Measurements from ENCODE around the gene PHLDB1.
"Not testable (repeated sequence)": the region's sequence is repeated elsewhere in the genome, so short reads cannot be mapped to it uniquely, and the experiment has no call there.

PHLDB1 gene

DNA sequence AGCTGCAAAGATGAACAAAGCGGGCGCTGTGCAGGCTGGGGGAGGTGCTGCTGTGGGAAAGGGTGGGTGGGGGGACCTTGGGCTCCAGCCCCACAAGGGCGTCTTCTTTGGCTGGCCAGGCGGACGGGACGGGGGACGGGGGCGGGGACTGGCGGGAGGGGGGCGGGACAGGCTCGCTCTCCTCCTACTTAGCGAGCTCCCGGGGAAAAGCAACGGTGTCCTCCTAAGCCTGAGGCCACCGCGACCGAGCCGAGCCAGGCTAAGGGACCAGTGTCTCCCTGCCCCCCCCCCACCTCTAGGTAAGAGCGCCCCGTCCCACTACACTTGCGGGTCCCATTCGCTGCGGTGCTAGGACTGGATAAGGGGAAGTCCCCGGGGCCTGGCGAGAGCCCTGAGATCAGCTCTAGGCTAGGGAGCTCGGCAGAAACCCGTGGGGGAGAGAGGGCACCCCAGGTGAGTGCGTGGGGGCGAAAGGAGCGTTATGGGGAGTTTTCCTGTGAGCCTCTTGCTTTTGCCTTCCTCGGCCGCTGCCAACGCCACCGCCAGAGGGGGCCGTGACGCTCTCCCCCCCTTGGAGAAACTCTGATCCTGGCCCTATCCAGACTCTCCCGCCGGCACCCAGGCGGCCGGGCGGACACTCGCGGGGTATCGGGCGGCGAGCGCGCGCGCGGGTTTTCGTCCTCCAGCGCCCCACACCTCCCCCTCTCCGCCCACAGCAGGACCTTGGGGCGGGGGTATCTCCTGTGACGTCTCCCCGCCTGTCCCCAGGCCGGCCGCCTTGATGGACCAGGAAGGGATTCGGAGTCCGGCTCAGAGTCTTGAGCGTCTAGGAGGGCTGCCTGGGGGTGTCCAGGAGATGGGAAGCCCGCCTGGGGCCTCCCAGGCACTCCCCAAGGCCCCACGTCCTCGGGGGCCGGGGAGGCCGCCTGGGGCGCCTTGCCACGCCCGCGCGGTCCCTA, at the start of gene PHLDB1:
PHLDB1 (plus strand) TSS at position 215 of the 959 bp plus-strand sequence. CDS start 6,222 bp downstream, outside the sequence.
- DNase-seq (ENCODE audit: low spot score), result peak; percentile 29

- DNase-seq (ENCODE audit: low spot score), result no peak
Measured at GRCh38 chr11:118560806-118561205, 46.6 kb upstream of the PHLDB1 start.

DNA sequence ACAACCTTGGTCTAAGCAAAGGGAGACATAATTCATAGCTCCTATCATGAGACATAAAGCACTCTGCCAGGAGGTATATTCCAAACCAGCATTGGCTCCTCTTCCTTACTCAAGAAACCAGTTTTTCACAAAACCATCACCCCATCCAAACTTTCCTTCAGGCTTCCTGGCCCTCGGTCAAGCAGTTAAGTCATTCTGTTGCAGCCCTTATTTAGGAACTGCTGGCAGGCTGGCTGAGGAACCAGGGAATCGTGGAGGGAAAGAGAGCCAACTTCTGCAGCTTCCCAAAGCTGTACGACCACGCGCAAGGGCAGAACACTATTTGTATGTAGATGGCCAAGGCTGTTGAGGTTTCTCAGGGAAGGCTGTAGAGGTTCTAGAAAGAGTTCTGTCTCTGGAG, 42.4 kb upstream of the PHLDB1 start:
- no peak for DNase-seq (ENCODE audit: low spot score)

DNA sequence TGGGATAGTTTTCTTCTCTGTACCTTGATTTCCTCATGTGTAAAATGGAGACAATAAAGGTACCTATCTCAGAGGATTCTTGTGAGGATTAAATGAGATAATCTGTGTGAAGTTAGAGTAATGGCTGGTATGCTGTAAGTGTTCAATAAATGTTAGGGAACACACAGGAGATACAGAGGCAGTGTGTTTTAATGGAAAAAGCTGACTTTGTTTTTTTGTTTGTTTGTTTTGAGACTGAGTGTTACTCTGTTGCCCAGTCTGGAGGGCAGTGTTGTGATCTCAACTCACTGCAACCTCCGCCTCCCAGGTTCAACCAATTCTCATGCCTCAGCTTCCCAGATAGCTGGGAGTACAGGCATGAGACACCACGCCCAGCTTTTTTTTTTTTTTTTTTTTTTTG, 37.7 kb upstream of the PHLDB1 start:
- no peak for DNase-seq (ENCODE audit: low spot score)

GRCh38 chr11:118570787-118571186, 36.6 kb upstream of the PHLDB1 start:
- DNase-seq (ENCODE audit: low spot score), result no peak

DNA sequence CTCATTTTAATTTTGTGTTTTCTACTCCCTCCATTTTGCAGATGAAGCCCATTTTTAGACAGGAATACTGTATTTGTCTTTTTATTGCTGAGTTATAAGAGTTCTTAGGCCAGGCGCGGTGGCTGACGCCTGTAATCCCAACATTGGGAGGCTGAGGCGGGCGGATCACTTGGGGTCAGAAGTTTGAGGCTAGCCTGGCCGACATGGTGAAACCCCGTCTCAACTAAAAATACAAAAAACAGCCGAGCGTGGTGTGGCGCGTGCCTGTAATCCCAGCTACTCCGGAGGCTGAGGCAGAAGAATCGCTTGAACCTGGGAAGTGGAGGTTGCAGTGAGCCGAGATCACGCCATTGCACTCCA, 35.7 kb upstream of the PHLDB1 start:
- DNase-seq (ENCODE audit: low spot score), result not testable (repeated sequence)

DNA sequence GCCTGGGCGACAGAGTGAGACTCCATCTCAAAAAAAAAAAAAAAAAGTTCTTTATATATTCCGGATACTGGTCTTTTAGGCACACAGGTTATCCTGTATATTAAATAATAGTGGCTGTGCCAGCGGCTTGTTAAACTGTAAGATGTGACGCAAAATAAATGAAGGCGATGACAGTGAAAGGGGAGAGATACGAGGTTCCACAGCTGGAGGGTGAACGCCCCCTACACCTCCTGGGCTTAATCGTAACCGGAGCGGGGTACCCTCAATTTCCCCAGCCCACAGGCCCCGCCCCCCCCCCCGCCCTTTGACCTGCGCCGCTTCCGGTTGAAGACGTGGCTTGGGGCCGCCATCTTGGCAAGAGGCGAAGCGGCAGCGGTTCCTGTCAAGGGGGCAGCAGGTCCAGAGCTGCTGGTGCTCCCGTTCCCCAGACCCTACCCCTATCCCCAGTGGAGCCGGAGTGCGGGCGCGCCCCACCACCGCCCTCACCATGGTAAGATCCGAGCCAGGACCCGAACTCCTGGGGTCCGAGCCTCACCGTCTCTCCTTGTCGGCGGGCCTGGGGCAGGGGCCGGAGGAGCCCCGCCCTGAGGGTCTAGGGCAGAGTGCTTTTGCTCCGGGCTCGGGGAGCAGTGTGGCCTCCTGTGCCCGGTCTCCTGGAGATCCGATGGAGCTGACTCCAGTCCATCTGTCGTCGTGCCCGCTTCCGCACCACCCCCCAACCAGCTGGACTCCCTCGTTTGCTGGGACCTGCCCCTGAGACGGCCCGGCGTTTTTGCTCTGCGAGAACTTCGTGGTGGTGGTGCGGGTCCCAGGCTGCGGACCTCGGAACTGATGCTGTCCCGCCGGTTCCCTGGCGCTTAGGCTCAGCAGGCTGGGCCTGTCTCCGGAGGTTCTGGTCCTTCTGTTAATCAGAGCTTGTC, 35.1 kb upstream of the PHLDB1 start, which contains the start of gene ARCN1:
ARCN1 (plus strand) TSS at position 349 of the 920 bp plus-strand sequence; CDS start at position 488, 139 bp downstream.
- DNase-seq (ENCODE audit: low spot score), result peak; percentile 82

DNA sequence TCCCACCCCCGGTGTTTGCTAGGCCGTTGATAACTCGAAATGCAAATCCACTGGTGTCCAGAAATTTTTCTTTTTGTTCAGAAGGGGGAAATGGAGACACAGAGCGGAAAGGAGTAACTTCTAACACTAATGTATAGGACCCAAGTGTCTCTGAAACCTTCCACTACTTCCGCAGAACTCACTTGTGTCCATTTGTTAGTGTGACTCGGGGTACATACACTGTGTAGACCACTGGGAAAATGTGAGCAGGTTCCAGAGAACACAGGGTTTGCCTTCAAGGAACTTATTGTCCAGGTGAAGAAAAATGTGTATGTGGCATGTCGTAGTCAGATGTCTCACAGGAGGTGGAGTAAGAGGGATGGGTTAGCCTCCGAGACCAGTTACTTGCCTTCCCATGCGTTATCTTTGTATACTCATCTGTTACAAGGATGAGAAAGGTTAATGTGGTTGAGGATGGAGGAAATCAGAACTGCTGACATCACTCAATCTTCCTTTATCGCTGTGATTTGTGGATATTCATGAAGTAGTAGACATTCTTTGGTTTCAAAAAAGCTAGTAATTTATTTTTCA, 34.3 kb upstream of the PHLDB1 start:
- DNase-seq (ENCODE audit: low spot score), result peak; percentile 28

GRCh38 chr11:118574636-118575035, 32.8 kb upstream of the PHLDB1 start:
- DNase-seq (ENCODE audit: low spot score), result no peak

DNA sequence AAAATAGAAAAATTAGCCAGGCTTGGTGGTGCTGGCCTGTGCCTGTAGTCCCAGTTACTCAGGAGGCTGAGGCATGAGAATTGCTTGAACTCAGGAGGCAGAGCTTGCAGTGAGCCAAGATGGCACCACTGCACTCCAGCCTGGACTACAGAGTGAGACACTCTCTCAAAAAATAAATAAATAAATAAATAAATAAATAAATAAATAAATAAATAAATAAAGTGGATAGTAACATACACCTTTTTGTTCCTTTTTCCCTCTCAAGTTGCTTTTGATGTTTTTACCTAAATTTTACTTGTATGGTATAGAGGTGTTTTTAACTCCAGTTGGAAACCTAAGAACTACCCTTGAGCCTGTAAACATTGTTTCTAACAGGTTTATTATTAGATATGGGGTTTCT, 29.4 kb upstream of the PHLDB1 start:
- not testable (repeated sequence) for DNase-seq (ENCODE audit: low spot score)

GRCh38 chr11:118581057-118581456, 26.4 kb upstream of the PHLDB1 start:
- DNase-seq (ENCODE audit: low spot score), result no peak

GRCh38 chr11:118587952-118588351, 19.5 kb upstream of the PHLDB1 start:
- no peak for DNase-seq (ENCODE audit: low spot score)

DNA sequence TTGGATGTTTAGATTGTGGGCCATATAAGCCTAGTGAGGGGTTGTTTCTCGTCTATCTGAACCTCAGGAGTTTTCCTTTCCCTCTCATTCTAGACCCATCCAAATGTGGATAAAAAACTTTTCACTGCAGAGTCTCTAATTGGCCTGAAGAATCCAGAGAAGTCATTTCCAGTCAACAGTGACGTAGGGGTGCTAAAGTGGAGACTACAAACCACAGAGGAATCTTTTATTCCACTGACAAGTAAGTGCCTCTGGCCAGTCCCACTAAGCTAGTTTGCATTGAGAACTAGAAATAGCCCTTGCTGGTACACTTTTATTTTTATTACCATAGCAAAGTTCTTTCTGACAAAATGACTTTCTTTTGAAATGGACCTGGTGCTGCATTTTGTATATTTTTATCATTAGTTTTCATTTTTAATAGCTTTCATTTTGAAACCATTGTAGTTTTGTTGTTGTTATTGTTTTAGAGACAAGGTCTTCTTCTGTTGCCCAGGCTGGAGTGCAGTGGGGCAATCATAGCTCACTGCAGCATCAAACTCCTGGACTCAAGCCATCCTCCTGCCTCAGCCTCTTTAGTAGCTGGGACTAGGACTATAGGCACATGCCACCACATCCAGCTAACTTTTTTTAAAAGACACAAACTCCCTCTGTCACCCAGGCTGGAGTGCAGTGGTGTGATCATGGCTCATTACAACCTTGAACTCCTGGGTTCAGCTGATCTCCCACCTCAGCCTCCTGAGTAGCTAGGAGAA, 14.6 kb upstream of the PHLDB1 start:
- no peak for DNase-seq (ENCODE audit: low spot score)

- peak; percentile 52 for DNase-seq (ENCODE audit: low spot score)
Measured at GRCh38 chr11:118594984-118595383, 12.4 kb upstream of the PHLDB1 start.

DNA sequence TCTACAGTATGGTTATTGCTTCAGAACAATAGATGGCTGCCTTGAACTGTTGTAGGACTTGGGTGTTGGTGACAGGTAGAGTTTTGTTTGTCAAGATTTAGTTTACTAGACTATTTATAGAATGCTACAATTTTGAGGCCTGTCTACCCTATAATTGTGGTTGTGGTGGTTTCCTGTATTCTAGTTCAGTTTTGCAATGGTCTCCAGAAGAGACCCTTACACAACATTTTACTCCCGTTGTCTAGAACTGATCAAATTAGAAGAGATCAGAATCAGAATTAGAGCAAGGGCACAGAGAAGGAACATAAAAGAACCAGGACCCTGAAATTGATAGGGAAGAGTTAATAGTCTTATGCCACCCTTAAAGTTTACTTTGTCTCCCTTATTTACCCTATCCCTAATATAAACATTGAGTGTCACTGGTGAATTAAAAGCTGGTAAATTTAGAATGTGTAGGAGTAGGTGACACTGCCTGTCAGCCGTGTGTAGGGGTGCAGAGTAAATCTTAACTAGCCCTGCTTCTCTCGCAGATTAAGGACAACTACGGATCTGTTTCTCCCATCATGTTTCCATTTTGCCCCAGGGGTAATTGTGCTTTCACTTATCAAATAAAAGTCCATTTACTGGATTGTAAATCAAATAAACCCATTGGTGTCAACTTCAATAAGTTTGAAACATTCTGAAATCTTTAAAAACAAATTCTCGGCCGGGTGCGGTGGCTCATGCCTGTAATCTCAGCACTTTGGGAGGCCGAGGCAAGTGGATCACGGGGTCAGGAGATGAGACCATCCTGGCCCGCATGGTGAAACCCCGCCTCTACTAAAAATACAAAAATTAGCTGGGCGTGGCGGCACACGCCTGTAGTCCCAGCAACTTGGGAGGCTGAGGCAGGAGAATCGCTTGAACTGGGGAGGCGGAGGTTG, 10.9 kb upstream of the PHLDB1 start:
- DNase-seq (ENCODE audit: low spot score), result no peak

- DNase-seq (ENCODE audit: low spot score), result no peak
Measured at GRCh38 chr11:118597556-118597955, 9.9 kb upstream of the PHLDB1 start.

DNA sequence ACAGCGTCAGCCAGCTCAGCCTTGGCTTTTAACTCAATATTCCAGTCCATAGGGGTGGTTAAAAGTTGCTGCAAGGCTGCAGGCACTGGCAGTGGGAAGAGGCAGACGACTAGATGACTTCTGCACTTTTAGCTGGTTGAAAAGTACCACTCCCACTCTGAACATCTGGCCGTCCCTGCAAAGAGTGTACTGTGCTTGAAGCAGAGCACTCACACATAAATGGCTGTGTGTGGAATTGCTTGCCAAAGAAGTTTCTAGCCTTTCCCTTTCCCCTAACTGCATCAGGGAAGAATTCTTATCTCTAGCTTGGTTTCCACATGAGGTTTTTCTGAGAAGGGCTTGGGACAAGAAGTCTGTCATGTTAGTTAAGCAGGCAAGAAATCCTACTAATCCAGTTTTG, 5.1 kb upstream of the PHLDB1 start:
- DNase-seq (ENCODE audit: low spot score), result no peak

DNA sequence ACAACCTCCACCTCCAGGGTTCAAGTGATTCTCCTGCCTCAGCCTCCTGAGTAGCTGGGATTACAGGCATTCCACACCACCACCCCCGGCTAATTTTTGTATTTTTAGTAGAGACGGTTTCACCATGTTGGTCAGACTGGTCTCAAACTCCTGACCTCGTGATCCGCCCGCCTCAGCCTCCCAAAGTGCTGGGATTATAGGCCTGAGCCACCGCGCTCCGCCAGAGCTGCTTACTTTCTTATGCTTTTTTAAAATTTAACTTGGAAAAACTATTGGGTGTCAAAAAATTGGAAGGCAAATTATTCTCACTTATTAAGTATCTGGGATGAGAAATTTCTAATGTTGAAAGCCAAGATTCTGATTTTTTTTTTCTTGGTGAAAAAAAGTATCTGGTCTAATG, 3.7 kb upstream of the PHLDB1 start:
- not testable (repeated sequence) for DNase-seq (ENCODE audit: low spot score)

- DNase-seq (ENCODE audit: low spot score), result no peak
Measured at GRCh38 chr11:118604566-118604965, 2.8 kb upstream of the PHLDB1 start.

GRCh38 chr11:118605116-118605867, 2.1 kb upstream of the PHLDB1 start:
- DNase-seq (ENCODE audit: low spot score), result no peak

Measured in CD4-positive, alpha-beta T cell treated with Interleukin-6 at 100 ng/mL for 8 hours (primary cell).